Muscle of leg (tissue), 16 donors: ENCODE measurements around the gene NBDY. TPM values are rescaled to one million over a fixed set of nuclear protein-coding genes. Genes with fewer than 3 reads are reported as not detected.
"Not testable (repeated sequence)": the region's sequence is repeated elsewhere in the genome, so short reads cannot be mapped to it uniquely, and the experiment has no call there.

Source experiments
- DNase-seq: peaks from one replicate; pipeline ENCODE4 v3.0.0; 2013
- H3K27ac ChIP-seq: one replicate; pipeline ENCODE4 v1.5.1; 2013; ENCODE audit warnings: mild to moderate bottlenecking, low read length, control low read depth
- H3K27me3 ChIP-seq: one replicate; pipeline ENCODE4 v1.6.1; 2013; ENCODE audit warnings: low read length; ENCODE audit not compliant: control insufficient read depth, insufficient read depth
- H3K36me3 ChIP-seq: one replicate; pipeline ENCODE4 v1.6.1; 2013; ENCODE audit warnings: low read length; ENCODE audit not compliant: control insufficient read depth, insufficient read depth
- H3K4me1 ChIP-seq: one replicate; pipeline ENCODE4 v1.6.1; 2013; ENCODE audit warnings: low read length; ENCODE audit not compliant: control insufficient read depth, insufficient read depth
- H3K4me3 ChIP-seq: one replicate; pipeline ENCODE4 v1.5.1; 2013; ENCODE audit warnings: low read length, control low read depth
- H3K9me3 ChIP-seq: replicated peaks from 2 replicates; pipeline ENCODE4 v1.6.1; 2013; ENCODE audit warnings: low read depth, low read length; ENCODE audit not compliant: control insufficient read depth
- WGBS: methylation state at CpG from one replicate; pipeline ENCODE4 v1.1.5; 2013; ENCODE audit warnings: missing lambda C conversion rate; ENCODE audit not compliant: insufficient coverage; 5-methylcytosine and 5-hydroxymethylcytosine counted together
- long read RNA-seq, 11 donors: transcript quantifications; one replicate each; lab custom pipeline, GENCODE V29; 2026
- polyA plus RNA-seq, 8 donors: library from polyadenylated mRNA; unstranded; fragments of 120-200 nt; gene quantifications; one replicate each; pipeline versions ENCODE4 v1.2.1 to v1.2.3, GENCODE V29; 2013; ENCODE audit warnings: inconsistent platforms in 1 of 8, low replicate concordance in 1 of 8; ENCODE audit not compliant: insufficient read length in 8 of 8, insufficient read depth in 1 of 8
- total RNA-seq: library from RNA; stranded (reverse); fragments of 120-200 nt; gene quantifications from one replicate; pipeline ENCODE4 v1.2.4, GENCODE V29; 2013

Gene NBDY, protein sequence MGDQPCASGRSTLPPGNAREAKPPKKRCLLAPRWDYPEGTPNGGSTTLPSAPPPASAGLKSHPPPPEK
- total RNA-seq (8.1 TPM), polyA plus RNA-seq (10 to 100 TPM; 36.5 to 52.5 (median 47.1) TPM)
- long read RNA-seq, donor 1, transcript NBDY-201 (3 exons, 1,529 nt): major isoform, 14 of 14 reads
- long read RNA-seq, donor 1, partial matches to known transcripts: 0 of 14 reads
- long read RNA-seq, donor 1, other reads (novel, unspliced or antisense): 0 of 14 reads
- long read RNA-seq, donor 2, partial matches to known transcripts: 0 of 3 reads
- long read RNA-seq, donor 2, other reads (novel, unspliced or antisense): 0 of 3 reads
- long read RNA-seq, donor 3, transcript NBDY-201 (3 exons, 1,529 nt): major isoform, 28 of 28 reads
- long read RNA-seq, donor 3, partial matches to known transcripts: 0 of 28 reads
- long read RNA-seq, donor 3, other reads (novel, unspliced or antisense): 0 of 28 reads
- long read RNA-seq, donor 4, transcript NBDY-201 (3 exons, 1,529 nt): major isoform, 26 of 26 reads
- long read RNA-seq, donor 4, partial matches to known transcripts: 0 of 26 reads
- long read RNA-seq, donor 4, other reads (novel, unspliced or antisense): 0 of 26 reads
- long read RNA-seq, donor 5, transcript NBDY-201 (3 exons, 1,529 nt): major isoform, 86 of 92 reads
- long read RNA-seq, donor 5, partial matches to known transcripts: 5 of 92 reads
- long read RNA-seq, donor 5, other reads (novel, unspliced or antisense): 0 of 92 reads
- long read RNA-seq, donor 6, transcript NBDY-201 (3 exons, 1,529 nt): major isoform, 46 of 55 reads
- long read RNA-seq, donor 6, partial matches to known transcripts: 8 of 55 reads
- long read RNA-seq, donor 6, other reads (novel, unspliced or antisense): 0 of 55 reads
- long read RNA-seq, donor 7, transcript NBDY-201 (3 exons, 1,529 nt): major isoform, 58 of 58 reads
- long read RNA-seq, donor 7, partial matches to known transcripts: 0 of 58 reads
- long read RNA-seq, donor 7, other reads (novel, unspliced or antisense): 0 of 58 reads
- long read RNA-seq, donor 8, transcript NBDY-201 (3 exons, 1,529 nt): major isoform, 25 of 37 reads
- long read RNA-seq, donor 8, partial matches to known transcripts: 11 of 37 reads
- long read RNA-seq, donor 8, other reads (novel, unspliced or antisense): 0 of 37 reads
- long read RNA-seq, donor 9, transcript NBDY-201 (3 exons, 1,529 nt): major isoform, 25 of 31 reads
- long read RNA-seq, donor 9, partial matches to known transcripts: 6 of 31 reads
- long read RNA-seq, donor 9, other reads (novel, unspliced or antisense): 0 of 31 reads
- long read RNA-seq, donor 10, transcript NBDY-201 (3 exons, 1,529 nt): major isoform, 42 of 57 reads
- long read RNA-seq, donor 10, partial matches to known transcripts: 14 of 57 reads
- long read RNA-seq, donor 10, other reads (novel, unspliced or antisense): 0 of 57 reads
- long read RNA-seq, donor 11, transcript NBDY-201 (3 exons, 1,529 nt): major isoform, 38 of 44 reads
- long read RNA-seq, donor 11, partial matches to known transcripts: 5 of 44 reads
- long read RNA-seq, donor 11, other reads (novel, unspliced or antisense): 0 of 44 reads

DNA sequence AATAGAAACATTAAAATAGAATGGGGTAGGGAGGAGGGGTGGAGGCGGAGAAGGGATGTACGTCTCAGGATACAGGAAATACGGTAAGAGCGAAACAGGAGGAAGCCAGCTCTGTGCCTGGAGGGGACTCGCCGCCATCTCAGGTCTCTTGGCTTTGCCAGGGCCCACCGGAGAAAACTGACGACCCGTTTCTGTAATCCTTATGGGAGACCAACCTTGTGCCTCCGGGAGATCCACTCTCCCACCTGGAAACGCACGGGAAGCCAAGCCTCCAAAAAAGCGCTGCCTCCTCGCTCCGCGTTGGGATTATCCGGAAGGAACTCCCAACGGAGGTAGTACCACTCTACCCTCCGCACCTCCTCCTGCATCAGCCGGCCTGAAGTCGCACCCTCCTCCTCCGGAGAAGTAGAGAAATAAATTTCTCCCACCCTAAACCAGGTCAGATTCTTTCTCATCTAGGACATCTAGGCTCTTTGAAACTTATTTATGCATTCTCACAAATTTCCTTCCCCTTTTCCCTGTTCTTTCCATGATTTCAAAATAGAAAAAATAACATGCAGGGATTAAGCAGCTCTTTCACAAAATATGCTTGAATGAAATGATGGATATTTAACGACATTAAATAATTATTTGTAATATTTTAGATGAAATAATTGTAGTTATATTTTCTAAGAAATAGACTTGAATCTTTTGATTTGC, at the start of gene NBDY:
Gene NBDY (plus strand): TSS at position 92 of the 699 bp plus-strand sequence. CDS start 111 bp downstream, at position 203.
- 12% methylated on average over 12 of the region's 23 CpGs for WGBS
- DNase-seq: peak; percentile 78
- Histone ChIP-seq H3K27ac (peak within 1 kb of the TSS; percentile 71), H3K27me3 (peaks cover 13% of the 10 kb centered on the region), H3K4me1 (no peaks in the 10 kb centered on the region), H3K4me3 (peak within 1 kb of the TSS; percentile 39), H3K9me3 (no peaks in the 10 kb centered on the region), H3K36me3 (no peaks in the 10 kb centered on the region)

DNA sequence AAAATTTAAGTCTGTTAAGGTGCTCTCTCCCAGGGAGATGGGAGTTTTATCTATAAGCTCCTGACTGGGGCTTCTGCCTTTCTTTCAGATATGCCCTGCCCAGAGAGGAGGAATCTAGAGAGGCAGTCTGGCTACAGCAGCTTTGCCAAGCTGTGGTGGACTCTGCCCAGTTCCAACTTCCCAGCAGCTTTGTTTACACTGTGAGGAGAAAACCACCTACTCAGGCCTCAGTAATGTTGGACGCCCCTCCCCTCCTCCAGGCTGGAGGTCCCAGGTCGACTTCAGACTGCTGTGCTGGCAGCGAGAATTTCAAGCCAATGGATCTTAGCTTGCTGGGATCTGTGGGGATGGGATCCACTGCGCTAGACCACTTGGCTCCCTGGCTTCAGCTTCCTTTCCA, 24.5 kb upstream of the NBDY start:
- H3K4me1 ChIP-seq, DNase-seq, H3K4me3 ChIP-seq, H3K9me3 ChIP-seq, H3K36me3 ChIP-seq, H3K27ac ChIP-seq: not testable (repeated sequence)
- H3K27me3 ChIP-seq: peaks cover 10% of the 10 kb centered on the region
- 82% methylated on average over 2 of the region's 4 CpGs for WGBS

DNA sequence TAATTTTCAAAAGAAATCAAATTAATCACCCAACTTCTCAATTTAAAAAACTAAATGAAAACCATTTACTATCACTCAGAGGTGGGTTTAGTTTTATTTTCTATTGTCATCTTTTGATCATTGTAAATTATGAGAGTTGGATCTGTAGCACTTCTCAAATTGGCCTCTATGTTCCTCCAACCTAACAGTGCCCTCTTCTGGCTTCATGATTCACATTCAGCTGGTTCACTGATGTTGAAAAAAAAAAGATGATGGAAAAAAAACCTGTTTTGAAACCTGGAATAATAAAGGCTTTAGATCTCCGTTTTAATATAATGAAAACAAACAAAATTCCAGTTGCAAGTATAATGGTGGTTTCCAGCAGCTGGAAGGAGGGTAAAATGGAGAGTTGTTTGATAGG, 2.4 kb upstream of the NBDY start:
- WGBS: no CpG with 5 or more reads among the region's 1 CpG

GRCh38 chrX:56727531-56727930, 1.5 kb upstream of the NBDY start:
- H3K9me3 ChIP-seq: no peaks in the 10 kb centered on the region
- no CpG with 5 or more reads among the region's 3 CpGs for WGBS
- no peak overlapping the region for H3K27ac ChIP-seq
- H3K36me3 ChIP-seq: no peaks in the 10 kb centered on the region
- DNase-seq: no peak
- H3K4me3 ChIP-seq: no peak overlapping the region
- H3K27me3 ChIP-seq: peaks cover 17% of the 10 kb centered on the region
- H3K4me1 ChIP-seq: no peaks in the 10 kb centered on the region

More for the DNA sequence above, 2.4 kb upstream of the NBDY start:
- no peak overlapping the region for H3K27ac ChIP-seq
- H3K4me3 ChIP-seq: no peak overlapping the region
- no peaks in the 10 kb centered on the region for H3K9me3 ChIP-seq
- no peaks in the 10 kb centered on the region for H3K36me3 ChIP-seq
- H3K27me3 ChIP-seq: peaks cover 18% of the 10 kb centered on the region
- no peaks in the 10 kb centered on the region for H3K4me1 ChIP-seq
- peak; percentile 65 for DNase-seq

- Histone ChIP-seq H3K4me1 (no peaks in the 10 kb centered on the region), H3K4me3 (no peak overlapping the region), H3K27ac (no peak overlapping the region), H3K9me3 (no peaks in the 10 kb centered on the region), H3K27me3 (peaks cover 15% of the 10 kb centered on the region), H3K36me3 (no peaks in the 10 kb centered on the region)
- WGBS: no CpG with 5 or more reads among the region's 2 CpGs
- DNase-seq: peak; percentile 30
Observed at GRCh38 chrX:56728321-56728720, 722 bp upstream of the NBDY start.

DNA sequence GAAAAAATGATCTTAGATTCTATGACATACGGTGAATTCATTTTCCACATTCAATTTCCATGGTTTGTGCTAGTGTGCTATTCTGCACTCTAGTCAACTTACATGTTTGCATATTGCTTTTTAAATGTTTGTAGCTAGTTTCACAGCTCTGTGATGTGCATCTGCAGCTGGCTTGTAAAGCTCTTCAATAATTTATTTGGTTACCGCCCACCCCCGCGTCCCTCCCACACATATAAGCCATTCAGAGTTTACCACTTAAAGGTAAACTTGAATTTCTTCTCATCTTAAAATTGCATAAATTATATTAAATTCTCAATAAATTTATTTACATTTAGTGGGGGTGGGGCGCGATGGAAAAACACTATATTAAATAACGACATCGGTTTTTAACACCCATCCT, 291 bp upstream of the NBDY start:
- no CpG with 5 or more reads among the region's 8 CpGs for WGBS
- Histone ChIP-seq H3K4me1 (no peaks in the 10 kb centered on the region), H3K27me3 (peaks cover 15% of the 10 kb centered on the region), H3K36me3 (no peaks in the 10 kb centered on the region), H3K9me3 (no peaks in the 10 kb centered on the region), H3K4me3 (peak overlapping the region; percentile 39), H3K27ac (peak overlapping the region; percentile 14)
- peak; percentile 57 for DNase-seq

- no peaks in the 10 kb centered on the region for H3K4me1 ChIP-seq
- H3K27ac ChIP-seq: no peak overlapping the region
- H3K27me3 ChIP-seq: peaks cover 18% of the 10 kb centered on the region
- WGBS: no CpG with 5 or more reads among the region's 2 CpGs
- H3K36me3 ChIP-seq: no peaks in the 10 kb centered on the region
- no peaks in the 10 kb centered on the region for H3K9me3 ChIP-seq
- no peak overlapping the region for H3K4me3 ChIP-seq
- peak; percentile 57 for DNase-seq
Observed at GRCh38 chrX:56733459-56734046, 4.5 kb downstream of the NBDY start.

DNA sequence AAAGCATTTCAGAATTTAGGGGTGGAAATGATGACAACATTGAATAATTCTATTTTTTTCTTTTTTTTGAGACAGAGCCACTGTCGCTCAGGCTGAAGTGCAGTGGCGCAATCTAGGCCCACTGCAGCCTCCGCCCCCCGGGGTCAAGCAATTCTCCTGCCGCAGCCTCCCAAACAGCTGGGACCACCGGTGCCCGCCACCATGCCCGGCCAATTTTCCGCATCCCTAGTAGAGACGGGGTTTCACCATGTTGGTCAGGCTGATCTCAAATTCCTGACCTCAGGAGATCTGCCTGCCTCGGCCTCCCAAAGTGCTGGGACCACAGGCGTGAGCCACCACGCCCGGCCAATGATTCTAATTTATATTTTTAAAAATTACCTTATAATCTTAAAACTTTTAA, 7.2 kb downstream of the NBDY start:
- WGBS: 93% methylated on average over 9 of the region's 14 CpGs
- no peaks in the 10 kb centered on the region for H3K9me3 ChIP-seq
- H3K4me1 ChIP-seq: no peaks in the 10 kb centered on the region
- no peak for DNase-seq
- H3K27me3 ChIP-seq: peaks cover 8% of the 10 kb centered on the region
- H3K36me3 ChIP-seq: no peaks in the 10 kb centered on the region
- no peak overlapping the region for H3K4me3 ChIP-seq
- H3K27ac ChIP-seq: no peak overlapping the region

- Histone ChIP-seq H3K4me1 (no peaks in the 10 kb centered on the region), H3K27ac (no peak overlapping the region), H3K27me3 (peaks cover 8% of the 10 kb centered on the region), H3K4me3 (no peak overlapping the region), H3K9me3 (peaks cover 4% of the 10 kb centered on the region), H3K36me3 (no peaks in the 10 kb centered on the region)
- no CpG with 5 or more reads among the region's 1 CpG for WGBS
- DNase-seq: no peak
Observed at GRCh38 chrX:56738670-56739069, 9.6 kb downstream of the NBDY start.
